Mucosa of rectum (tissue), 2 donors: Measurements from ENCODE around the gene RALY.

Experiments used
- H3K27ac ChIP-seq, 2 donors: one replicate each; pipeline ENCODE4 v1.7.0; 2013; ENCODE audit warnings: inconsistent platforms in 2 of 2, low read depth in 2 of 2, low read length in 2 of 2
- H3K27me3 ChIP-seq, 2 donors: one replicate each; pipeline ENCODE4 v1.7.0; 2013; ENCODE audit warnings: low read length in 2 of 2; ENCODE audit not compliant: control insufficient read depth in 2 of 2, insufficient read depth in 2 of 2
- H3K36me3 ChIP-seq, 2 donors: one replicate each; pipeline ENCODE4 v1.7.0; 2013; ENCODE audit warnings: low read length in 2 of 2; ENCODE audit not compliant: control insufficient read depth in 2 of 2, insufficient read depth in 2 of 2
- H3K4me1 ChIP-seq, 2 donors: one replicate each; pipeline ENCODE4 v1.7.0; 2013; ENCODE audit warnings: low read length in 2 of 2, mild to moderate bottlenecking in 1 of 2; ENCODE audit not compliant: control insufficient read depth in 2 of 2, insufficient read depth in 2 of 2
- H3K4me3 ChIP-seq, 2 donors: one replicate each; pipeline ENCODE4 v1.7.0; 2013; ENCODE audit warnings: low read length in 2 of 2
- H3K9ac ChIP-seq, 2 donors: one replicate each; pipeline ENCODE4 v1.7.0; 2013; ENCODE audit warnings: low read length in 2 of 2, low read depth in 1 of 2, mild to moderate bottlenecking in 1 of 2
- H3K9me3 ChIP-seq, 2 donors: one replicate each; pipeline ENCODE4 v1.7.0; 2013; ENCODE audit warnings: low read length in 2 of 2; ENCODE audit not compliant: control insufficient read depth in 2 of 2
- donor health status: healthy.
- donor health status: Normal muscosa, but diverticular disease.

RALY gene

DNA sequence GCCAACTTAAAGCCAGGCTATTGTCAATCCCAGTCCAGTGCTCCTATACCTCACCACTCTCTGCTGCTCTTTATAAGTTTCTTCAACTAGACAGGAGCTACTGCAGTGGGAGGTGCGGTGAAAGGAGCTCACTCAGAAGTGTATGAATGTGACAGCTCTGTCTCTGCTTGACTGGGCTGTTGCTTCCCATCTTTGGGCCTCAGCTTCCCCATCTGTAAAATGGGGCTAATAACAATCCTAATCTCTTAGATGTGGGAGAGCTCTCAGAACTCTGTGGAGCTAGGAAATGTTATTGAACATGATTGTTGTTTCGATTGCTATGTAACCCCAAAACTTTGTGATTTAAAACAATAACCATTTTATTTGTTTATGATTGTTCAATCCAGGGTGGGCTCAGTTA lies 8.4 kb upstream of the RALY start:
- Histone ChIP-seq H3K4me1 (no peaks in the 10 kb centered on the region), H3K9me3 (no peaks in the 10 kb centered on the region), H3K27me3 (no peaks in the 10 kb centered on the region), H3K4me3 (no peak overlapping the region), H3K9ac (no peak overlapping the region), H3K27ac (no peak overlapping the region), H3K36me3 (no peaks in the 10 kb centered on the region)

- H3K27ac ChIP-seq: no peak overlapping the region
- H3K9me3 ChIP-seq: no peaks in the 10 kb centered on the region
- H3K36me3 ChIP-seq: no peaks in the 10 kb centered on the region
- H3K4me3 ChIP-seq: no peak overlapping the region
- no peak overlapping the region for H3K9ac ChIP-seq
- H3K27me3 ChIP-seq: no peaks in the 10 kb centered on the region
- no peaks in the 10 kb centered on the region for H3K4me1 ChIP-seq
These were observed 7.9 kb upstream of the RALY start for GRCh38 chr20:33985830-33986229.

GRCh38 chr20:33986560-33987216 lies 7.0 kb upstream of the RALY start:
- Histone ChIP-seq H3K9ac (no peak overlapping the region), H3K36me3 (no peaks in the 10 kb centered on the region), H3K4me1 (peaks cover under 1 to 5% of the 10 kb centered on the region in 2 donors), H3K4me3 (no peak overlapping the region), H3K27me3 (no peaks in the 10 kb centered on the region), H3K27ac (no peak overlapping the region), H3K9me3 (no peaks in the 10 kb centered on the region)

GRCh38 chr20:33990075-33990474 lies 3.6 kb upstream of the RALY start:
- Histone ChIP-seq H3K27me3 (no peaks in the 10 kb centered on the region), H3K36me3 (no peaks in the 10 kb centered on the region), H3K4me3 (no peak overlapping the region), H3K9ac (no peak overlapping the region), H3K4me1 (peaks cover 11 to 21% of the 10 kb centered on the region in 2 donors), H3K27ac (no peak overlapping the region), H3K9me3 (no peaks in the 10 kb centered on the region)

GRCh38 chr20:33991502-33991901 lies 2.2 kb upstream of the RALY start:
- Histone ChIP-seq H3K27me3 (no peaks in the 10 kb centered on the region), H3K36me3 (no peaks in the 10 kb centered on the region), H3K9ac (no peak overlapping the region), H3K4me3 (peak overlapping the region; percentile 97 to 98), H3K9me3 (no peaks in the 10 kb centered on the region), H3K4me1 (peaks cover 20 to 34% of the 10 kb centered on the region in 2 donors), H3K27ac (no peak overlapping the region)

DNA sequence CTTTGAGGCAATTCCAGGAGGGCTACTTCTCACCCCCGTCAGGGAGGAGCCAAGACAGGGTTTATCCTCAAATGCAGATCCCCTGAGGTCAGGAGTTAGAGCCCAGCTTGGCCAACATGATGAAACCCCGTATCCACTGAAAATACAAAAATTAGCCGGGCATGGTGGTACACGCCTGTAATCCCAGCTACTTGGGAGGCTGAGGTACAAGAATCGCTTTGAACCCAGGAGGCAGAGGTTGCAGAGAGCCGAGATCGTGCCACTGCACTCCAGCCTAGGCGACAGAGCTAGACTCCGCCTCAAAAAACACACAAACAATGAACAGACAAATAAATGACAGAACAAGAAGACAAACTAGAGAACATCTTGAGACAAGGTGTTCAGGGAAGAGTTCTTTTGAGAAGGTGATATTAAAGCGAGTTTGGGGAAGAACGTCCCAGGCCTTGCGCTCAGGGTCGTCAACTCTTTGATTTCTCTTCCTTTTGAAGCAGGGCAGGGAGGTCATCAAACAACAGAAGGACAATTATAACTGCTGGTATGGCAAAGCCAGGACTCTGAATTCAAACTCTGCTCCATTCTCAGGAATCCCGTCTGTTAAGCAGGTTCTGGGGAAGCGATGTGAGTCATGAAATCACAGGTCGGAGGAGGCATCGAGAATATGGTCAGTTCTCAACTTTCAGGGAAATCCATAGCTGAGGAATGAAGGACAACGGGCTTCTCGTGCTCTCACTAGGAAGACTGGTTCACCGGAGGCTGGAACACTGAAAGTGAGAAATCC lies 1.4 kb upstream of the RALY start:
- no peaks in the 10 kb centered on the region for H3K27me3 ChIP-seq
- peak overlapping the region; percentile 88 to 90 for H3K9ac ChIP-seq
- H3K27ac ChIP-seq: peak overlapping the region; percentile 94 to 98
- H3K9me3 ChIP-seq: no peaks in the 10 kb centered on the region
- peak overlapping the region; percentile 97 to 98 for H3K4me3 ChIP-seq
- H3K36me3 ChIP-seq: no peaks in the 10 kb centered on the region
- H3K4me1 ChIP-seq: peaks cover 29 to 43% of the 10 kb centered on the region in 2 donors

GRCh38 chr20:33992923-33993575 lies 662 bp upstream of the RALY start:
- Histone ChIP-seq H3K9ac (peak overlapping the region; percentile 88 to 98), H3K27me3 (no peaks in the 10 kb centered on the region), H3K4me1 (peaks cover 33 to 47% of the 10 kb centered on the region in 2 donors), H3K27ac (peak overlapping the region; percentile 98 to 99), H3K4me3 (peak overlapping the region; percentile 97 to 98), H3K36me3 (no peaks in the 10 kb centered on the region), H3K9me3 (no peaks in the 10 kb centered on the region)

DNA sequence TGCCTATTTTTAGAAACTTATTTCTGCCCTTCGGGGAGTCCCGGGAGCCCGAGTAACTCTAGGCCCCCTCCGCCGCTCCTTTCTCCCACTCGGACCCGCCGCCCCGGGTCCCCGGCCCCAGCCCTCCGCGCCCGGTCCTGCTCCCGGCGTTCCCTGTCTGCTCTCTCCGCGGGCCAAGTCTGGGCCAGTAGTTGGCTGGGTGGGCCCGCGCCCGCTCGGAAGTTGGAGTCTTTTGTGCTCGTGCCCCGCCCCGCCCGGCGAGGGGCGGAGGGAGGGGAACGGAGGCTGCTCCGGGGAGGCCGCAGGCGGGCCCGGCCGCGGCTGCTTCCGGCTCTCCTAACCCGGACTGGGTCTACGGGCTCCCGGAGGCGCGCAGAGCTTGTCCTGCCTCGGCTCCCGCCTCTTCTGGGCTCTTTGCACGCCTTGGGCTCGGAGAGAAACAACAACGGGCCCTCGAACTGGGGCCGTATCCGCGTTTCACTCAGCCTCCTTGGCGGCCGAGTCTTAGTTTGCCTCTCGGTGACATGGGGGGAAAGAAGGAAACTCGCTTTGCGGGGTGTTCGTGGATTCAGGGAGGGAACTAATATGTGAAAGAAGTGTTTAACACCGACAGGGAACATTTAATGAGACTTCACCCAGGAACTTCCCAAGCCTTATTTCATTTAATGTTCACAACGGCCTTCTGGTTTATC lies 657 bp downstream of the RALY start:
- Histone ChIP-seq H3K27ac (peak overlapping the region; percentile 98 to 99), H3K9ac (peak overlapping the region; percentile 85 to 98), H3K4me3 (peak overlapping the region; percentile 91 to 98), H3K4me1 (peaks cover 42 to 58% of the 10 kb centered on the region in 2 donors), H3K27me3 (no peaks in the 10 kb centered on the region), H3K9me3 (no peaks in the 10 kb centered on the region), H3K36me3 (no peaks in the 10 kb centered on the region)

DNA sequence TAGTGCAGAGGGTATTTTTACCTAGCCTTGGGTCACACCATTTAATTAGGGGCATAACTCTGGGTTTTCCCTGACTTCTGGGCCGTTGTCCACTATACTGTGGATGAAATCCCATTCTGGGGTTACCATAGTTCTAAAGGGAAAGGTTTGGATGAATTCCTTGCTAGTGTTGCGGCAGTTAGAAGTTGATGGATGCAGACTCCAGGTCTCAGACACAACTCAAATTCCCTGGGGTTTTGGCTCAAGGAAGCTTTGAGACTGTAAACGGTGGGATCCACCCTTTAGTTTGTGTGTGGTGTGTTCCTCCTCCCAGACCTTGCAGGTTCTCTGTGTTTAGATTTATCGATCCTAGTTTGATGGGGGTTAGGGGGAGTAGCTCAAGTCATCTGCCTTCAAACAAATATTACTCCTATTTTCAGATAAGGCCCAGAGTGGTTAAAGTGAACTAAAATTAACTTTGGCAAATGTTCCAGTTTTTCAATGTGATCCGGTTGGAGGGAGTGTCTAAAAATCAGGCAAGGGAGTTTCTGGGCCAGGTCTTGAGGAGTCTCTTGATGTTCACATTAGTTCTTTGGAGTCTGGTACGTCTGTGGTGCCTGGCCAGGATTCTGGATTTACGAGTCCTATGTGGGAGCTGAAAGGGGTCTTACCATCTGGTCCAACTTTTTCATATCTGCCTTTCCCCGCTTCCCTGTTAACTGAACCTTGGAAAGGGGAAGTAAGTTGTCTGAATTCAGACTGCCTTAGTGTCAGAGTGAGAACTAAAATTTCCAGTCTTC lies 1.5 kb downstream of the RALY start:
- H3K9ac ChIP-seq: peak overlapping the region; percentile 85 to 98
- H3K27ac ChIP-seq: peak overlapping the region; percentile 98 to 99
- H3K4me3 ChIP-seq: peak overlapping the region; percentile 91 to 98
- H3K27me3 ChIP-seq: no peaks in the 10 kb centered on the region
- H3K4me1 ChIP-seq: peaks cover 48 to 66% of the 10 kb centered on the region in 2 donors
- no peaks in the 10 kb centered on the region for H3K36me3 ChIP-seq
- no peaks in the 10 kb centered on the region for H3K9me3 ChIP-seq
